NCI-H2227 treated with DMSO at 0.1 percent for 48 hours (cell line): ENCODE data around the gene PDZRN4.

Experiments used
- DNase-seq: peaks from one replicate; lab custom pipeline; 2025; lab: John Stamatoyannopoulos, UW

PDZRN4 gene

GRCh38 chr12:41362931-41363330 is 174.8 kb downstream of the PDZRN4 start:
- DNase-seq = no peak

- DNase-seq = no peak
Observed at GRCh38 chr12:41364211-41364610, 176.1 kb downstream of the PDZRN4 start.

GRCh38 chr12:41365653-41366171 is 177.6 kb downstream of the PDZRN4 start:
- no peak for DNase-seq

GRCh38 chr12:41367726-41368405 is 179.7 kb downstream of the PDZRN4 start:
- no peak for DNase-seq

GRCh38 chr12:41380878-41381277 is 192.8 kb downstream of the PDZRN4 start:
- no peak for DNase-seq

GRCh38 chr12:41402801-41403200 is 214.7 kb downstream of the PDZRN4 start:
- no peak for DNase-seq

- no peak for DNase-seq
Observed at GRCh38 chr12:41407232-41407799, 219.2 kb downstream of the PDZRN4 start.

- DNase-seq = no peak
Observed at GRCh38 chr12:41409628-41410027, 221.5 kb downstream of the PDZRN4 start.

GRCh38 chr12:41418586-41418985 is 230.5 kb downstream of the PDZRN4 start:
- DNase-seq = no peak

GRCh38 chr12:41419131-41419893 is 231.2 kb downstream of the PDZRN4 start:
- no peak for DNase-seq

GRCh38 chr12:41424651-41425050 is 236.5 kb downstream of the PDZRN4 start:
- DNase-seq = no peak

- no peak for DNase-seq
Observed at GRCh38 chr12:41433460-41433859, 245.3 kb downstream of the PDZRN4 start.

GRCh38 chr12:41436076-41436475 is 248.0 kb downstream of the PDZRN4 start:
- DNase-seq = no peak

GRCh38 chr12:41437563-41437962 is 249.4 kb downstream of the PDZRN4 start:
- no peak for DNase-seq

GRCh38 chr12:41438854-41439541 is 250.9 kb downstream of the PDZRN4 start:
- no peak for DNase-seq

- DNase-seq = no peak
Observed at GRCh38 chr12:41439801-41440200, 251.7 kb downstream of the PDZRN4 start.

- DNase-seq = no peak
Observed at GRCh38 chr12:41441180-41441579, 253.1 kb downstream of the PDZRN4 start.

GRCh38 chr12:41442896-41443295 is 254.8 kb downstream of the PDZRN4 start:
- no peak for DNase-seq

- no peak for DNase-seq
Observed at GRCh38 chr12:41443690-41444089, 255.6 kb downstream of the PDZRN4 start.

- DNase-seq = no peak
Observed at GRCh38 chr12:41452838-41453407, 264.8 kb downstream of the PDZRN4 start.

GRCh38 chr12:41453409-41453808 is 265.3 kb downstream of the PDZRN4 start:
- no peak for DNase-seq
